CD4-positive, alpha-beta T cell treated with Interleukin-4 for 1 hour (primary cell): ENCODE data around the gene RAB3GAP2.
"Not testable (repeated sequence)": the region's sequence is repeated elsewhere in the genome, so short reads cannot be mapped to it uniquely, and the experiment has no call there.

Experiments
- DNase-seq, 2 donors: peaks; one replicate each; pipeline ENCODE4 v3.0.0-alpha.2; 2020 to 2022

The RAB3GAP2 gene

DNA sequence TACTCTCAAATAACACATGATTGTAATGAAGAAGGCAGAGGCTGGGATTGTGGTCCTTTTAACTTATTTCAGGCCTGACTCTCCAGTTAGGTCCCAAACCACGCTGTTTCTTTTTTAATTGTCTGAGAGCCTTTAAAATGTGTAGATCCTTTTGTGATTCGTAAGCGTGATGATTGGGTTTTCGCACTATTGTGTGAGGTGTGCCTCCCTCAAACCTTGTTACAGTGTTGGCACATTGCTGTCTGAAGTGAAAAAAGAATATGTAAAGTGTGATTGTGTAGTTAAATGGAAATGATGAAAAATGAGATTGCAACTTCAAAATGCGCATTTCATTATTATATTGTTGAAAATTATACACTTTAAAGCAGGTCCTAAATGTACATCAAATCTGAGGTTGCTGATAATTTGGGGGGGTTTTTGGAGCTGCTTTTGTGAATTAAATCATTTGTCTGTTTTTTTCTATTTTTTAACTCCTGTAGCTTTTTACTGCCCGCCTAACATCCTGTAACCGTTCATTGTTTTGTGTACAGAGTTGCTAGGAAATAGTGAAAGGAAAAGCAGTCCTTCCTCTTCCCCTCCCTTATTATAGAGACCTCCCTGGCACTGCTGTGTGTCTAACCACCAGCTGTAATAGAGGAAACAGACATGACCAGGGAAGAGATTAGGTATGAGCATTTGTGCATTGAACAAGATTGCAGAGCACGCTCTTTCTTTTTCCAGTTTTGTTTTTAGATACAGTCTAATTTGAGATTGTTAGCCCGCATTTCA lies 135.1 kb downstream of the RAB3GAP2 start:
- DNase-seq, result peak in 1 of 2 donors; percentile 65

DNA sequence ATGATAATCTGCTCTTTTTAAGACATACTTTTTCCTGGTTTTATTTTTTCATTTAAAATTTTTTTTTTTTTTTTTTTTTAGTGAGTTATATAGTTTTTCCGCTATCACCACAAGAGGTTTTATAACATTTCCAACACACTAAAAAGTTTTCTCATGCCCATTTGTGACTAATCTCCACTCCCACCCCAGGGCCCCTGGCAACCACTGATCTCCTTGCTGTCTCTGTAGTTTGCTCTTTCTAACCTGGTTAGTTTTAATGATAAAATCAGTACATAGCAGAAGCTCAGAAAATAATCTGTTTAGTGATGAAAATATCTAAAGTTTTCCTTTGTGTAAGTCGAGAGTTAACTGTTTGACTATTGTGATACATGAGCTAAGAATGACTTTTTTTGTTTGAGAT lies 136.5 kb downstream of the RAB3GAP2 start:
- DNase-seq, result no peak

DNA sequence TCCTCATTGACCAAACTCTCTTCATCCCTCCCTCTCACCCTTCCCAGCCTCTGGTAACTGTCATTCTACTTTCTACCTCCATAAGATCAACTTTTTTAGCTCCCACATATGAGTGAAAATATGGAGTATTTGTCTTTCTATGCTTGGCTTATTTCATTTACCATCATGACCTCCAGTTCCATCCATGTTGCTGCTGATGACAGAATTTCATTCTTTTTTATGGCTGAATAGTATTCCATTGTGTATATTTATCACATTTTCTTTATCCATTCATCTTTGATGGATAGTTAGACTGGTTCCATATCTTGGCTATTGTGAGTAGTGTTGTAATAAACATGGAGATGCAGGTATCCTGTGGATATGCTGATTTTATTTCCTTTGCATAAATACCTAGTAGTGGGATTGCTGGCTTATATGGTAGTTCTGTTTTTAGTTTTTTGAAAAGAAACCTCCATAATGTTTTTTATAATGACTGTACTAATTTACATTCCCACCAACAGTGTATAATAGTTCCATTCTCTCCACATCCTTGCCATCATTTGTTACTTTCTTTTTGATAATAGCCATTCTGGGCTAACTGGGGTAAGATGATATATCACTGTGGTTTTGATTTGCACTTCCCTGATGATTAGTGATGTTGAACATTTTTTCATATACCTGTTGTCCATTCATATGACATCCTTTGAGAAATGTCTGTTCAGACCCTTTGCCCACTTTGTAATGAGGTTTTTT lies 142.6 kb downstream of the RAB3GAP2 start:
- no peak for DNase-seq

- DNase-seq, result no peak
Measured at GRCh38 chr1:220127076-220127475, 145.2 kb downstream of the RAB3GAP2 start.

DNA sequence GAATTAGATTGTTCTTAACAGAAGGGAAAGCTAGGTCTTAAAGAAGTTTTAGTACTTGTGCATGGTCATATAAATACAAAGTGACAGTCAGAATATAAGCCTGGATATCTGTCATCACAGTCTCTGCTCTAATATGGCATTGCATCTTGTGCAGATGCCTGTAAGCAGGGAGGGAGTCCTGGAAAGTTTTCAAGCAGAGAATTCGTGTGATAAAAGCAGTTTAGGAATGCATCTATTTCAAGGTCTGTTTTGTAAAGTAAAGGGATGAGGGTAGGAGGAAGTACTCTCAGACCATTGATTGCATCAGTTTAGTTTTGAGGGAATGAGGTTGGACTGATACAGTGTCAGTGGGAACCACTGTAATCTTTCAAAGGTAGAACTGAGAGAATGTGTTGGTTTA lies 147.7 kb downstream of the RAB3GAP2 start:
- DNase-seq, result no peak

DNA sequence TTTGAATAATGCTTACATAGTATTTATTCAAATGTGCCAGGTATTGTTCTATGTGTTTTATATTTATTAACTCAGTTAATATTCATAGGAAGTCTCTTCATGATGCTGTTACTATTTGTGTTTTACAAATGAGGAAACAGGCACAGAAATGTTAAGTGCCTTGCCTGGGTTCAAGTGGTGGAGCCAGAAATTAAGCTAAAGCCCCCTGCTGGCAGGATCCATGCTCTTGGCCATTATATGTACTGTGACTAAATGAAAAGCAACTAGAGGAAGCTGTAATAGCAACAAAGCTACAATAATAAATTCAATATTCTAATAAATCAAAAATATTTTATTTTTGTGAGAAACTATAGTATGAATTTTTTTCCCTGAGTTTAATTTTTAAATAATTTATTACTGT lies 148.4 kb downstream of the RAB3GAP2 start:
- peak in 1 of 2 donors; percentile 15 for DNase-seq

GRCh38 chr1:220123066-220123465 lies 149.2 kb downstream of the RAB3GAP2 start:
- DNase-seq, result no peak

DNA sequence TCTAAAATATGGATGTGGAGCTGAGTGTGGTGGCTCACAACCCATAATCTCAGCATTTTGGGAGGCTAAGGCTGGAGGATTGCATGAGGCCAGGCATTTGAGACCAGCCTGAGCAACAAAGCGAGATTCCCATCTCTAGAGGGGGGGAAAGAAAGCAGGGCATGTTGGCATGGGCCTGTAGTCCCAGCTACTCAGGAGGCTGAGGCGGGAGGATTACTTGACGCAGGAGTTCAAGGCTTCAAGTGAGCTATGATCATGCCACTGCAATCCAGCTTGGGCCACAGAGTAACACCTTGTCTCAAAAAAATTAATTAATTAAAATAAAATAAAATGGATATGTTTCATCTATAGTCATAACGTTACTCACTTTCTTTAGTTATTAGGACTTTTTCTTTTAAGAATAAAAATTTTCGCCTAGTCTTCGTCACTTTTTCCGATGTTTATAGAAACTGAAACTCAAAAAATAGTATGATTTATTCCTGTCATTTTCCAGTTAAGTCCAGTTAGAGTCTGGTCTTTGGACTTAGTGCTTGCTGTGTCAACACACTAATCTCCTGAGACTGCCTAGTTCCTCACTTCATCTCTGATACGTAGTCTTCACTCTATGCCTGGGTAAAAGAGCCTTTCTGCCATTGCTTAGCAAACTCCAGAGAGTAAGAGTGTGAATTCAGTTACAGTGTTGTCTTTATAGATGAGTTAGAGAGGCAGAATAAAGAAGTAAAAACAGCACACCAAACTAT lies 150.3 kb downstream of the RAB3GAP2 start:
- DNase-seq, result no peak

DNA sequence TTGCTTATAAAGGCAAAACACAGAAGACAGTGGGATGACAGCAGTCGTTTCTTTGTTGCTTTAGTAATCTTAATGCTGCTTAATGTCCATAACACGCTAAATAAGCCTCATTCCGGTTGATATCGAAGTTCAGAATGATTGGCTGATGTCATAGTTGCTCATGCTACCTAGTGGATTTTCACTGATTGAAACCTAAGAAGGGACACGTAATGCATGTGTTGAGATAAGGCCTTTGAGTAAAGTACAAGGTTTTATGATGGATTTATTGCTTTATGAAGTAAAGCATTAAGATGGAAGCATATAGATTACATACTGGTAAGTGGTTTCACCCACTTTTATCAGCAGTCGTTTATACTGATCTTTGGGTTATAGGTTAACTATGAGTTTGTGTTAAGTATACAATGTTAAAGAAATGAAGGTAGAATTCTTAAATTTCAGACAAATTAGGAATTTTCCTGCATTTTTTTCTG lies 153.2 kb downstream of the RAB3GAP2 start:
- DNase-seq, result no peak

DNA sequence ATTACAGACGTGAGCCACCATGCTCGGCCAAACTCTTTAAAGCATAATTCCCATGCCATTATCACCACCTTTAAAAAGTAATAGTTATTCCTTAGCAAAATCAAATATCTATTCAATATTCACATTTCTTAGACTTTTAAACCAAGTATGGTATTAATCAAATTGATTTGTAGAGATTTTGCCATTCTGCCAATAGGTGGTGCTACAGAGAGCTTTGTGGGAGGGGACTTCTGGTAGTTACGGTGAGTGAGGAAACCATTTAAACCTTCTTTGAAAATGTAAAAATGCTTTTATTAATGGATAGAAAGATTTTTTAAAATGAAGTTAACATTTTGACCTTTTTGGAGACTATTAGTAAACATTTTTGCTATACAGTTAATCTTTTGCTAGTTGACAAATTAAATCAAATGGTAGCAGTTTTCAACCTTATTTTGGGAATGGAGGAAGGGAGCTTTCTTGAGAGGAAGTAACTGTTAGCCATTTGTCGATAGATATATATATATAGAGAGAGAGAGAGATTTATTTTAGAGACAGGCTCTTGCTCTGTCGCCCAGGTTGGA lies 159.0 kb downstream of the RAB3GAP2 start:
- peak; percentile 16 to 67 for DNase-seq

DNA sequence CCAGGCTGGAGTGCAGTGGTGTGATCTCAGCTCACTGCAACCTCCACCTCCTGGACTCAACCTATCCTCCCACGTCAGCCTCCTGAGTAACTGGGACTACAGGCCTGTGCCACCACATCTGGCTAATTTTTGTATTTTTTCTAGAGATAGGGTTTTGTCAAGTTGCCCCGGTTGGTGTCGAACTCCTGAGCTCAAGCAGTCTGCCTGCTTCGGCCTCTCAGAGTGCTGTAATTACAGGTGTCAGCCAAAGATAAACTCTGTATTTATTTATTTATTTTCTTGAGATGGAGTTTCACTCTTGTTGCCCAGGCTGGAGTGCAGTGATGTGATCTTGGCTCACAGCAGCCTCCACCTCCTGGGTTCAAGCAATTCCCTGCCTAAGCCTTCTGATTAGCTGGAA lies 159.7 kb downstream of the RAB3GAP2 start:
- not testable (repeated sequence) for DNase-seq

DNA sequence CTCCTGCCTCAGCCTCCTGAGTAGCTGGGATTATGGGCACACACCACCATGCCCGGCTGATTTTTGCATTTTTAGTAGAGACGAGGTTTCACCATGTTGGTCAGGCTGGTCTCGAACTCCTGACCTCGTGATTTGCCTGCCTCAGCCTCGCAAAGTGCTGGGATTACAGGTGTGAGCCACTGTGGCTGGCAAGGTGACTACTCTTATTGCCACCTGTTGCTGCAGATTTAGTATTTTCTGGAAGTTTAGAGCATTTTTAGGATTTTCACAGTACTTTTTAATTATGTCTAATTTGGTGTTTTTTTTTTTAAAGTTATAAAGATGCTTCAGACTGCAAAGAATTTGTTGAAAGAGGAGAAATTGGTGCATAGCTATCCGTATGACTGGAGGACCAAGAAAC lies 161.8 kb downstream of the RAB3GAP2 start:
- not testable (repeated sequence) for DNase-seq

GRCh38 chr1:220099826-220100225 lies 172.4 kb downstream of the RAB3GAP2 start:
- no peak for DNase-seq
